ENCODE results near the gene ANTXR2.

DNA sequence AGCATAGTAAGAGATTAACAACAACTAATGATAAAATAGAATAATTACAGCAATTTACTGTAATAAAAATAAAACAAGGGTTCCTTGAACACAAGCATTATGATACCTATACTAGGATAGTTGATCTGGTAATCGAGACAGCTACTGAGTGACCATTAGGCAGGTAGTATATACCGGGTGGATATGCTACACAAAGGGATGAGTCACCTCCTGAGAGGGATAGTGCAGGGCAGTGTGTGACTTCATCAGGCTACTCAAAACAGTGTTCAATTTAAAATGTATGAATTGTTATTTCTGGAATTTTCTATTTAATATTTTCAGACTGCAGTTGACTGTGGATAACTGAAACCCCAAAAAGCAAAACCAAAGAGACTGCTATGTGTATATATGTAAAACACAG is 9.7 kb upstream of the ANTXR2 start:
- TF ChIP-seq, protein P1, sequence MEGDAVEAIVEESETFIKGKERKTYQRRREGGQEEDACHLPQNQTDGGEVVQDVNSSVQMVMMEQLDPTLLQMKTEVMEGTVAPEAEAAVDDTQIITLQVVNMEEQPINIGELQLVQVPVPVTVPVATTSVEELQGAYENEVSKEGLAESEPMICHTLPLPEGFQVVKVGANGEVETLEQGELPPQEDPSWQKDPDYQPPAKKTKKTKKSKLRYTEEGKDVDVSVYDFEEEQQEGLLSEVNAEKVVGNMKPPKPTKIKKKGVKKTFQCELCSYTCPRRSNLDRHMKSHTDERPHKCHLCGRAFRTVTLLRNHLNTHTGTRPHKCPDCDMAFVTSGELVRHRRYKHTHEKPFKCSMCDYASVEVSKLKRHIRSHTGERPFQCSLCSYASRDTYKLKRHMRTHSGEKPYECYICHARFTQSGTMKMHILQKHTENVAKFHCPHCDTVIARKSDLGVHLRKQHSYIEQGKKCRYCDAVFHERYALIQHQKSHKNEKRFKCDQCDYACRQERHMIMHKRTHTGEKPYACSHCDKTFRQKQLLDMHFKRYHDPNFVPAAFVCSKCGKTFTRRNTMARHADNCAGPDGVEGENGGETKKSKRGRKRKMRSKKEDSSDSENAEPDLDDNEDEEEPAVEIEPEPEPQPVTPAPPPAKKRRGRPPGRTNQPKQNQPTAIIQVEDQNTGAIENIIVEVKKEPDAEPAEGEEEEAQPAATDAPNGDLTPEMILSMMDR (IDR thresholded peaks at IDR 0.05): no peak
- TF ChIP-seq POLR2AphosphoS5 (IDR thresholded peaks at IDR 0.05) (no peak), POLR2A (IDR thresholded peaks at IDR 0.05; ENCODE audit: low read depth) (no peak)

Data from esophagus muscularis mucosa (tissue), 3 donors.